GM21381 (cell line): ENCODE measurements around the gene GAS5.

Source experiments
- ATAC-seq: cut with Tn5 transposase; IDR thresholded peaks from one replicate; pipeline ENCODE4 v1.9.1; 2021; ENCODE audit warnings: mild to moderate bottlenecking, moderate library complexity; ENCODE audit not compliant: unreplicated experiment

Gene GAS5

DNA sequence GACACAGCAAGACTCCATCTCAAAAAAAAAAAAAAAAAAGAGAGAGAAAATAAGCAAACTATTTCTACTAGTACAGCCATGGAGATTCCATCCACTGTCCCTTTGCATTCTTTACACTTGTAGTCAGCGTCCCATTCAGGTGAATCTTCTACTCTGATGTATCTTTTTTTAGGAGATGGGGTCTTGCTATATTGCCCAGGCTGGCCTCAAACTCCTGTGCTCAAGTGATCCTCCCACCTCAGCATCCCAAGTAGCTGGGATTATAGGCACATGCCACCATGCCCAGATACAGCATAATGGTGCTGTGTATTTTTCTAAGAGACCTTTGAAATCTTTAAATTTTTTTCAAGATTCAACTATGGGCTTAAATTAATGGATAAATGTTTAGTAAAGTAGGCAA lies 35.0 kb downstream of the GAS5 start:
- ATAC-seq = no peak

DNA sequence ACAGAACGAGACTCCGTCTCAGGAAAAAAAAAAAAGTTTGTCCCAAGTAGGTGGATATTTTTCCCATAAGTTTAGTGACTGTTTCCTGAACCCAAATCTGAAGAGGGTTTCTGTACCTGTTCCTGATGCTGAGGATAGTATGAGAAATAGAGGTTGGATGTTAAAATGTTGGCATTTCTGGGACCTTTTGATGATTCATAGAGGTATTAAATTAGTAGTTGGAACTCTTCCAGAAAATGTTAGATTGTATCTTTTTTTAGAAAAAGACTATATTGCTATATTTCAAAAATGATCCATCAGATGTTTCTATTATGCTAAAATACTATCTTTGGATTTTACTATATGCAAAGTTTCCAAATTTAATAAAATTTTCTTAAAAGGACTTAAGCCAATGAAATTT lies 40.2 kb downstream of the GAS5 start:
- ATAC-seq = no peak

- peak; percentile 82 for ATAC-seq
These were observed 43.3 kb downstream of the GAS5 start, which contains the start of the genes CENPL and DARS2 for GRCh38 chr1:173824315-173825081. Gene CENPL (minus strand): TSS chr1:173824883. CDS start chr1:173811299, 13,584 bp downstream. Gene DARS2 (plus strand): TSS chr1:173824673. CDS start chr1:173825230, 557 bp downstream.

- ATAC-seq = peak; percentile 36
These were observed 43.9 kb downstream of the GAS5 start for GRCh38 chr1:173823781-173824314.

GRCh38 chr1:173821680-173822079 lies 46.1 kb downstream of the GAS5 start:
- ATAC-seq = no peak

DNA sequence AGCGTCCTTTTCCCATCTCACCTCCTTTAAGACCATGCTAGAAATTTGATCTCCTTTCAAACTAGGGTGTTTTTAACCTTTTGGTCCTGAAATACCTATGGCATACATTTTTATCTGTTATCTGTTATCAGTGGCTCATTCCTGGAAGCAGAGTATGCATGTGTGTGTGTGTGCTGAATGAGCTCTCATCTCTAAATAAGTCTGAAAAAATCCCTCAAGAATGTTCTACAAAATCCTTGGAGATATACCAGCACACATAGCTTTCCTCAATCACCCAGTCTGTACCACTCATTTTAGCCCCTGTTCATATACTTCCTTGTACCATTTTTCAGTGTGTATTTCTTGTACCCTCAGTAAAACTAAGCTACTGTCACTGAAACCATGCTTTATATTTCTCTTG lies 49.3 kb downstream of the GAS5 start:
- no peak for ATAC-seq
